ENCODE results near the gene NOX4.
A peak's percentile ranks its signal among the peaks of the same experiment; 100 is the strongest.

DNA sequence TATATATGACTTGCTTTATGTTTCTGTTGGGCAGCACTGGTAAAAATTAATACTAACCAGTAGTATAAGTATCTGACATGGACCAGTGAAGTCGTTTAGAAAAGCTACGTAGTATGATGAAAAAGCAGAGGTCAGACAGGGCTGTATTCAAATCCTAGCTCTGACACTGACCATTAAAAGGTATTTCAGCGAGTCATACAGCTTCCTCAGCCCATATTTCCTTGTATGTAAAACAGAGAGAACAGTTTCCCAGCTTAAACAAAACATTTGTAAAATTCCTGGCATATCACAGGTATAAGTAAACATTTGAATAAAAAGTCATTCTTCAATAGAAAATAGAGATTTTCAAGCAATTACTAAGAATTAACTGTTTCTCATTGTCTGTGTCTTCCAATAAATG, 4.2 kb downstream of the NOX4 start:
- TF ChIP-seq POLR2A (IDR thresholded peaks at IDR 0.05; ENCODE audit: low read depth, low read length) (no peak), EZH2 (IDR thresholded peaks at IDR 0.05; ENCODE audit: borderline replicate concordance, low read depth, low read length, severe bottlenecking) (no peak), MYC (IDR thresholded peaks at IDR 0.05; ENCODE audit: low read depth, low read length) (no peak), POLR2AphosphoS5 (IDR thresholded peaks at IDR 0.05; ENCODE audit: insufficient read depth, low read depth, low read length) (no peak), GATA2 (IDR thresholded peaks at IDR 0.05; ENCODE audit: insufficient read depth, insufficient read length, low read depth, low read length) (no peak), FOS (IDR thresholded peaks at IDR 0.05; ENCODE audit: borderline replicate concordance, insufficient read depth, low read length) (peak; percentile 55)
- TF ChIP-seq, protein P1, sequence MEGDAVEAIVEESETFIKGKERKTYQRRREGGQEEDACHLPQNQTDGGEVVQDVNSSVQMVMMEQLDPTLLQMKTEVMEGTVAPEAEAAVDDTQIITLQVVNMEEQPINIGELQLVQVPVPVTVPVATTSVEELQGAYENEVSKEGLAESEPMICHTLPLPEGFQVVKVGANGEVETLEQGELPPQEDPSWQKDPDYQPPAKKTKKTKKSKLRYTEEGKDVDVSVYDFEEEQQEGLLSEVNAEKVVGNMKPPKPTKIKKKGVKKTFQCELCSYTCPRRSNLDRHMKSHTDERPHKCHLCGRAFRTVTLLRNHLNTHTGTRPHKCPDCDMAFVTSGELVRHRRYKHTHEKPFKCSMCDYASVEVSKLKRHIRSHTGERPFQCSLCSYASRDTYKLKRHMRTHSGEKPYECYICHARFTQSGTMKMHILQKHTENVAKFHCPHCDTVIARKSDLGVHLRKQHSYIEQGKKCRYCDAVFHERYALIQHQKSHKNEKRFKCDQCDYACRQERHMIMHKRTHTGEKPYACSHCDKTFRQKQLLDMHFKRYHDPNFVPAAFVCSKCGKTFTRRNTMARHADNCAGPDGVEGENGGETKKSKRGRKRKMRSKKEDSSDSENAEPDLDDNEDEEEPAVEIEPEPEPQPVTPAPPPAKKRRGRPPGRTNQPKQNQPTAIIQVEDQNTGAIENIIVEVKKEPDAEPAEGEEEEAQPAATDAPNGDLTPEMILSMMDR (IDR thresholded peaks at IDR 0.05; ENCODE audit: extremely low read depth in 1 of 2, insufficient read depth in 1 of 2, low read depth in 1 of 2, low read length in 2 of 2), result no peak
- TF ChIP-seq, protein P2, sequence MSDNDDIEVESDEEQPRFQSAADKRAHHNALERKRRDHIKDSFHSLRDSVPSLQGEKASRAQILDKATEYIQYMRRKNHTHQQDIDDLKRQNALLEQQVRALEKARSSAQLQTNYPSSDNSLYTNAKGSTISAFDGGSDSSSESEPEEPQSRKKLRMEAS (IDR thresholded peaks at IDR 0.05; ENCODE audit: insufficient read depth, insufficient read length), result no peak
